ENCODE data around the gene RNF10.

Gene RNF10

GRCh38 chr12:120554678-120555077, 20.5 kb downstream of the RNF10 start:
- Histone ChIP-seq H3K79me2 (ENCODE audit: control insufficient read depth, low read length) (peaks cover 10% of the 10 kb centered on the region), H3K36me3 (ENCODE audit: control insufficient read depth, low read length) (peaks cover 57% of the 10 kb centered on the region), H3K4me3 (ENCODE audit: low read length) (no peak overlapping the region), H4K20me1 (ENCODE audit: control insufficient read depth, insufficient read depth, low read depth, low read length) (no peaks in the 10 kb centered on the region), H3K27me3 (ENCODE audit: control insufficient read depth, low read length) (no peaks in the 10 kb centered on the region), H3K27ac (ENCODE audit: low read depth, low read length) (no peak overlapping the region), H3K4me2 (ENCODE audit: low read length) (no peak overlapping the region), H3K4me1 (ENCODE audit: control insufficient read depth, low read length) (no peaks in the 10 kb centered on the region), H3K9me3 (ENCODE audit: control insufficient read depth, insufficient read depth, low read length) (no peaks in the 10 kb centered on the region), H3K9me2 (replicated peaks; ENCODE audit: control insufficient read depth, low read length) (no peaks in the 10 kb centered on the region), H3F3A (ENCODE audit: control insufficient read depth, insufficient read depth) (no peaks in the 10 kb centered on the region)
- TF ChIP-seq CTCF (IDR thresholded peaks at IDR 0.05; ENCODE audit: low read depth, low read length, poor library complexity, severe bottlenecking) (no peak), EZH2phosphoT487 (IDR thresholded peaks at IDR 0.05; ENCODE audit: borderline replicate concordance, low read length) (no peak)

GRCh38 chr12:120557589-120557988, 23.4 kb downstream of the RNF10 start:
- H3K4me3 ChIP-seq (ENCODE audit: low read length): no peak overlapping the region
- H3K79me2 ChIP-seq (ENCODE audit: control insufficient read depth, low read length): peaks cover 5% of the 10 kb centered on the region; the same call in 1 of the 2 replicates
- no peaks in the 10 kb centered on the region for H3K9me3 ChIP-seq (ENCODE audit: control insufficient read depth, insufficient read depth, low read length)
- H3K9me2 ChIP-seq (replicated peaks; ENCODE audit: control insufficient read depth, low read length): no peaks in the 10 kb centered on the region
- TF ChIP-seq EZH2phosphoT487 (IDR thresholded peaks at IDR 0.05; ENCODE audit: borderline replicate concordance, low read length) (no peak), CTCF (IDR thresholded peaks at IDR 0.05; ENCODE audit: low read depth, low read length, poor library complexity, severe bottlenecking) (no peak)
- H3K4me2 ChIP-seq (ENCODE audit: low read length): no peak overlapping the region
- H3K4me1 ChIP-seq (ENCODE audit: control insufficient read depth, low read length): no peaks in the 10 kb centered on the region
- H4K20me1 ChIP-seq (ENCODE audit: control insufficient read depth, insufficient read depth, low read depth, low read length): no peaks in the 10 kb centered on the region
- H3K27me3 ChIP-seq (ENCODE audit: control insufficient read depth, low read length): no peaks in the 10 kb centered on the region
- no peak overlapping the region for H3K27ac ChIP-seq (ENCODE audit: low read depth, low read length)
- no peaks in the 10 kb centered on the region for H3F3A ChIP-seq (ENCODE audit: control insufficient read depth, insufficient read depth)
- peaks cover 70% of the 10 kb centered on the region for H3K36me3 ChIP-seq (ENCODE audit: control insufficient read depth, low read length)

GRCh38 chr12:120562906-120563305, 28.8 kb downstream of the RNF10 start:
- H3F3A ChIP-seq (ENCODE audit: control insufficient read depth, insufficient read depth): no peaks in the 10 kb centered on the region
- peaks cover 77% of the 10 kb centered on the region for H3K36me3 ChIP-seq (ENCODE audit: control insufficient read depth, low read length)

More at GRCh38 chr12:120562906-120563305, 28.8 kb downstream of the RNF10 start:
- no peak overlapping the region for H3K4me3 ChIP-seq (ENCODE audit: low read length)
- no peaks in the 10 kb centered on the region for H3K9me3 ChIP-seq (ENCODE audit: control insufficient read depth, insufficient read depth, low read length)
- no peak for TF ChIP-seq EZH2phosphoT487 (IDR thresholded peaks at IDR 0.05; ENCODE audit: borderline replicate concordance, low read length)
- no peak for TF ChIP-seq CTCF (IDR thresholded peaks at IDR 0.05; ENCODE audit: low read depth, low read length, poor library complexity, severe bottlenecking)
- peaks cover 2% of the 10 kb centered on the region; the same call in 1 of the 2 replicates for H3K79me2 ChIP-seq (ENCODE audit: control insufficient read depth, low read length)
- H4K20me1 ChIP-seq (ENCODE audit: control insufficient read depth, insufficient read depth, low read depth, low read length): no peaks in the 10 kb centered on the region
- no peaks in the 10 kb centered on the region for H3K9me2 ChIP-seq (replicated peaks; ENCODE audit: control insufficient read depth, low read length)
- H3K4me2 ChIP-seq (ENCODE audit: low read length): no peak overlapping the region
- H3K27me3 ChIP-seq (ENCODE audit: control insufficient read depth, low read length): no peaks in the 10 kb centered on the region
- H3K27ac ChIP-seq (ENCODE audit: low read depth, low read length): no peak overlapping the region
- H3K4me1 ChIP-seq (ENCODE audit: control insufficient read depth, low read length): no peaks in the 10 kb centered on the region

Measured in DOHH2 (cell line).